NT2/D1 (cell line): ENCODE data around the gene TNFSF15.
"Not testable (repeated sequence)": the region's sequence is repeated elsewhere in the genome, so short reads cannot be mapped to it uniquely, and the experiment has no call there.

Experiments used
- DNase-seq: peaks from one replicate; pipeline ENCODE4 v3.0.0-alpha.2; 2011; ENCODE audit warnings: low read depth, low spot score
- H3K27me3 ChIP-seq: 2 replicates; pipeline ENCODE4 v1.6.0; 2011; ENCODE audit warnings: mild to moderate bottlenecking; ENCODE audit not compliant: insufficient read length, insufficient read depth
- H3K36me3 ChIP-seq: 2 replicates; pipeline ENCODE4 v1.6.1; 2011; ENCODE audit warnings: mild to moderate bottlenecking, low read length, mixed read lengths; ENCODE audit not compliant: insufficient read depth, insufficient read length
- H3K4me1 ChIP-seq: 2 replicates; pipeline ENCODE4 v1.5.1; 2011; ENCODE audit not compliant: insufficient read depth, insufficient read length
- H3K4me3 ChIP-seq: 2 replicates; pipeline ENCODE4 v1.5.1; 2011; ENCODE audit warnings: low read depth; ENCODE audit not compliant: insufficient read length
- H3K9ac ChIP-seq: 2 replicates; pipeline ENCODE4 v1.6.0; 2011; ENCODE audit warnings: low read depth; ENCODE audit not compliant: insufficient read length
- H3K9me3 ChIP-seq: 2 replicates; pipeline ENCODE4 v1.5.1; 2011; ENCODE audit warnings: mild to moderate bottlenecking, low read length; ENCODE audit not compliant: insufficient read depth
- SUZ12 ChIP-seq: IDR thresholded peaks from 2 replicates; pipeline ENCODE4 v1.6.1; 2011; ENCODE audit not compliant: insufficient read length, insufficient read depth; ENCODE audit errors: extremely low read depth
- YY1 ChIP-seq: IDR thresholded peaks from 2 replicates; pipeline ENCODE4 v1.6.1; 2011; ENCODE audit not compliant: insufficient read length, insufficient read depth
- ZNF274 ChIP-seq: IDR thresholded peaks from 2 replicates; pipeline ENCODE4 v1.6.1; 2011; ENCODE audit warnings: mild to moderate bottlenecking, low read depth, low read length

TNFSF15 gene

GRCh38 chr9:114745108-114745848 is 60.6 kb downstream of the TNFSF15 start:
- no peak for DNase-seq
- Histone ChIP-seq H3K9ac (no peak overlapping the region), H3K4me3 (no peak overlapping the region), H3K9me3 (no peaks in the 10 kb centered on the region), H3K27me3 (no peaks in the 10 kb centered on the region), H3K36me3 (no peaks in the 10 kb centered on the region), H3K4me1 (no peaks in the 10 kb centered on the region)
- no peak for TF ChIP-seq SUZ12
- no peak for TF ChIP-seq ZNF274
- TF ChIP-seq YY1, result no peak

- no peak overlapping the region for H3K9ac ChIP-seq
- H3K36me3 ChIP-seq, result no peaks in the 10 kb centered on the region
- no peaks in the 10 kb centered on the region for H3K9me3 ChIP-seq
- no peaks in the 10 kb centered on the region for H3K27me3 ChIP-seq
- no peaks in the 10 kb centered on the region for H3K4me1 ChIP-seq
- TF ChIP-seq SUZ12 (no peak), ZNF274 (no peak), YY1 (no peak)
- DNase-seq, result no peak
- H3K4me3 ChIP-seq, result no peak overlapping the region
These were observed 62.4 kb downstream of the TNFSF15 start for GRCh38 chr9:114743446-114743845.

GRCh38 chr9:114742947-114743346 is 62.9 kb downstream of the TNFSF15 start:
- no peak overlapping the region for H3K9ac ChIP-seq
- no peaks in the 10 kb centered on the region for H3K27me3 ChIP-seq
- no peaks in the 10 kb centered on the region for H3K36me3 ChIP-seq
- TF ChIP-seq YY1, result no peak
- no peaks in the 10 kb centered on the region for H3K9me3 ChIP-seq
- no peak for DNase-seq
- no peak overlapping the region for H3K4me3 ChIP-seq
- no peaks in the 10 kb centered on the region for H3K4me1 ChIP-seq

GRCh38 chr9:114741521-114741920 is 64.3 kb downstream of the TNFSF15 start:
- not testable (repeated sequence) for H3K9me3 ChIP-seq, H3K9ac ChIP-seq, H3K27me3 ChIP-seq, H3K4me1 ChIP-seq, H3K4me3 ChIP-seq, H3K36me3 ChIP-seq, DNase-seq

GRCh38 chr9:114738581-114739316 is 67.1 kb downstream of the TNFSF15 start:
- no peaks in the 10 kb centered on the region for H3K4me1 ChIP-seq
- H3K36me3 ChIP-seq, result no peaks in the 10 kb centered on the region
- no peaks in the 10 kb centered on the region for H3K27me3 ChIP-seq
- TF ChIP-seq YY1, result peak; percentile 23
- TF ChIP-seq SUZ12, result no peak
- no peak for TF ChIP-seq ZNF274
- no peaks in the 10 kb centered on the region for H3K9me3 ChIP-seq
- H3K4me3 ChIP-seq, result no peak overlapping the region
- DNase-seq, result peak; percentile 78
- H3K9ac ChIP-seq, result no peak overlapping the region

- H3K9me3 ChIP-seq, result no peaks in the 10 kb centered on the region
- H3K36me3 ChIP-seq, result no peaks in the 10 kb centered on the region
- H3K27me3 ChIP-seq, result no peaks in the 10 kb centered on the region
- no peak overlapping the region for H3K4me3 ChIP-seq
- TF ChIP-seq SUZ12 (no peak), ZNF274 (no peak), YY1 (no peak)
- DNase-seq, result no peak
- no peaks in the 10 kb centered on the region for H3K4me1 ChIP-seq
- no peak overlapping the region for H3K9ac ChIP-seq
These were observed 68.0 kb downstream of the TNFSF15 start for GRCh38 chr9:114737847-114738246.

GRCh38 chr9:114737118-114737517 is 68.7 kb downstream of the TNFSF15 start:
- Histone ChIP-seq H3K4me3 (no peak overlapping the region), H3K4me1 (no peaks in the 10 kb centered on the region), H3K36me3 (no peaks in the 10 kb centered on the region), H3K9me3 (no peaks in the 10 kb centered on the region), H3K27me3 (no peaks in the 10 kb centered on the region), H3K9ac (no peak overlapping the region)
- DNase-seq, result no peak
- no peak for TF ChIP-seq YY1
- no peak for TF ChIP-seq ZNF274
- no peak for TF ChIP-seq SUZ12
